GM23338 (cell line): Measurements from ENCODE around the gene PCSK4.

ENCODE experiments used
- CREB1 ChIP-seq: fragments of 250-450 bp; sonication (Bioruptor Pico); IDR thresholded peaks from 2 replicates; pipeline ENCODE4 v1.5.0; 2020; ENCODE audit warnings: low read depth, mild to moderate bottlenecking, moderate library complexity
- CTCF ChIP-seq, 2 experiments: fragments of 200-600 bp in 1 of 2; sonication (generic) in 1 of 2; conservative IDR thresholded peaks; 2 replicates each; pipeline versions ENCODE4 v1.5.1 to v1.6.1; 2016 to 2017; ENCODE audit warnings: antibody characterized with exemption in 2 of 2, low read depth in 2 of 2, mild to moderate bottlenecking in 2 of 2, moderate library complexity in 1 of 2
- ETS1 ChIP-seq: IDR thresholded peaks from 2 replicates; pipeline ENCODE4 v1.6.1; 2016; ENCODE audit warnings: antibody characterized with exemption
- EZH2 ChIP-seq: fragments of 200-600 bp; sonication (generic); IDR thresholded peaks from one replicate; pipeline ENCODE4 v1.8.0; 2017; ENCODE audit warnings: antibody characterized with exemption, mild to moderate bottlenecking, low read depth; ENCODE audit not compliant: unreplicated experiment
- EZH2phosphoT487 ChIP-seq: fragments of 200-600 bp; sonication (generic); IDR thresholded peaks from one replicate; pipeline ENCODE4 v1.8.1; 2018; ENCODE audit warnings: antibody characterized with exemption; ENCODE audit not compliant: unreplicated experiment
- POLR2AphosphoS5 ChIP-seq: IDR thresholded peaks from 2 replicates; pipeline ENCODE4 v1.6.1; 2016; ENCODE audit warnings: antibody characterized with exemption, low read depth
- REST ChIP-seq: IDR thresholded peaks from one replicate; pipeline ENCODE4 v1.6.1; 2018; ENCODE audit warnings: antibody characterized with exemption; ENCODE audit not compliant: unreplicated experiment
- ZNF331 ChIP-seq: fragments of 250-450 bp; sonication (Bioruptor Pico); IDR thresholded peaks from 2 replicates; pipeline ENCODE4 v1.5.0; 2020; ENCODE audit warnings: low read depth, mild to moderate bottlenecking, moderate library complexity

GRCh38 chr19:1510442-1510806, 20.3 kb upstream of the PCSK4 start:
- TF ChIP-seq EZH2phosphoT487 (no peak), EZH2 (no peak), CTCF (conservative IDR thresholded peaks at IDR 0.05; ENCODE audit: low read depth in 2 of 2) (no peak), POLR2AphosphoS5 (no peak), CREB1 (CRISPR knock-in tag) (no peak), ZNF331 (CRISPR knock-in tag) (no peak), REST (no peak), ETS1 (no peak)
